ENCODE measurements around the gene SSU72.

DNA sequence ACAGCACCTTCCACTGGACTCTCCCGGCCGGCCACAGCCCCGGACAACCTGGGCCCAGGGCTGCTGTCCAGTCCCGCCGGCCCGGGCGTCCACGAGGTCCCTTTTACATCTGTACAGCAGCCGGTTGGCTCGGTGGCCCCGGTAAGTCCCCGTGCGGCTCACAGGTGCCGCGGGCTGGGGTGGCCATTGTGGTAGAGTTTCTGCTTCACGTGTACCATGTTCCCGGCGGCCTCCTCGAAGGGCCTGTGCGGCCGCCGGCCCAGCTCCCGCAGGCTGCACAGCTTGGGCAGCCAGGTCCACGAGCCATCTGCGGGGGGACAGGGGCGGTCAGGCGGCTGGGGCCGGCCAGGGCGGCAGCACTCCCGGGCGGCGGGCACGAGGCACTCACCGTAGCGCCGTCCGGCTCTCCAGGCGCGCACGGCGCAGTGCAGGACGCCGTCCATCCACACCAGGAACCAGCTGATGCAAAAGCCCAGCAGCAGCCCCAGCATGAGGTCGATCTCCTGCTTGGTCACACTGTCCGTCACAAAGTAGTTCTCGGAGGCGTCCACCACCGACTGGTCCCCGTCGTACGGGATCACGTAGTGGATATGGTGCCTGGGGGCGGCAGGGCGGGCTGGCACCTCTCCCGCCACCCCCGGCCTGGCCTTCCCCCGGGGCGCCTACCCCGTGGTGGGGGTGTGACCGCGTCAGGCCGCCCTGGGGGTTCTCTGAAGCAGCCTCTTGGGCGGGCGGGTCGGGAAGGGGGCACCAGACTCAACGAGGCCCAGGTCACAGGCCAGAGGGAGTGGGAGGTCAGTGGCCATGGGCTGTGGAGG is 39.3 kb downstream of the SSU72 start:
- TF ChIP-seq, protein P1, sequence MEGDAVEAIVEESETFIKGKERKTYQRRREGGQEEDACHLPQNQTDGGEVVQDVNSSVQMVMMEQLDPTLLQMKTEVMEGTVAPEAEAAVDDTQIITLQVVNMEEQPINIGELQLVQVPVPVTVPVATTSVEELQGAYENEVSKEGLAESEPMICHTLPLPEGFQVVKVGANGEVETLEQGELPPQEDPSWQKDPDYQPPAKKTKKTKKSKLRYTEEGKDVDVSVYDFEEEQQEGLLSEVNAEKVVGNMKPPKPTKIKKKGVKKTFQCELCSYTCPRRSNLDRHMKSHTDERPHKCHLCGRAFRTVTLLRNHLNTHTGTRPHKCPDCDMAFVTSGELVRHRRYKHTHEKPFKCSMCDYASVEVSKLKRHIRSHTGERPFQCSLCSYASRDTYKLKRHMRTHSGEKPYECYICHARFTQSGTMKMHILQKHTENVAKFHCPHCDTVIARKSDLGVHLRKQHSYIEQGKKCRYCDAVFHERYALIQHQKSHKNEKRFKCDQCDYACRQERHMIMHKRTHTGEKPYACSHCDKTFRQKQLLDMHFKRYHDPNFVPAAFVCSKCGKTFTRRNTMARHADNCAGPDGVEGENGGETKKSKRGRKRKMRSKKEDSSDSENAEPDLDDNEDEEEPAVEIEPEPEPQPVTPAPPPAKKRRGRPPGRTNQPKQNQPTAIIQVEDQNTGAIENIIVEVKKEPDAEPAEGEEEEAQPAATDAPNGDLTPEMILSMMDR (optimal IDR thresholded peaks at IDR 0.05 in 1 of 3, IDR thresholded peaks at IDR 0.05 in 1 of 3, conservative IDR thresholded peaks at IDR 0.05 in 1 of 3; ENCODE audit: extremely low read depth in 1 of 3, insufficient read depth in 2 of 3, low read length in 3 of 3), result no peak
- no peak for TF ChIP-seq EZH2 (IDR thresholded peaks at IDR 0.05; ENCODE audit: low read length)

All from keratinocyte (primary cell).